ENCODE results near the gene NRROS.
"Not testable (repeated sequence)": the region's sequence is repeated elsewhere in the genome, so short reads cannot be mapped to it uniquely, and the experiment has no call there.

NRROS gene

GRCh38 chr3:196611761-196612483 lies 27.6 kb upstream of the NRROS start:
- no peak for TF ChIP-seq JUND (IDR thresholded peaks at IDR 0.05; ENCODE audit: low read depth)
- in situ Hi-C loops (cut with HindIII; ENCODE audit: low pct_unique_long_range_greater_than_20kb, low sequenced_read_pairs): no loop called here
- DNase-seq (ENCODE audit: low read depth in 1 of 2, low spot score in 1 of 2): no peak

- in situ Hi-C loops (cut with HindIII; ENCODE audit: low pct_unique_long_range_greater_than_20kb, low sequenced_read_pairs); DNase-seq (ENCODE audit: low read depth in 1 of 2, low spot score in 1 of 2): not testable (repeated sequence)
Observed at GRCh38 chr3:196615234-196615633, 24.3 kb upstream of the NRROS start.

GRCh38 chr3:196617256-196617655 lies 22.2 kb upstream of the NRROS start:
- DNase-seq (ENCODE audit: low read depth in 1 of 2, low spot score in 1 of 2): no peak
- TF ChIP-seq JUND (IDR thresholded peaks at IDR 0.05; ENCODE audit: low read depth): no peak
- in situ Hi-C loops (cut with HindIII; ENCODE audit: low pct_unique_long_range_greater_than_20kb, low sequenced_read_pairs): no loop called here

- DNase-seq (ENCODE audit: low read depth in 1 of 2, low spot score in 1 of 2): no peak
- in situ Hi-C loops (cut with HindIII; ENCODE audit: low pct_unique_long_range_greater_than_20kb, low sequenced_read_pairs): no loop called here
- TF ChIP-seq JUND (IDR thresholded peaks at IDR 0.05; ENCODE audit: low read depth): no peak
Observed at GRCh38 chr3:196619223-196619622, 20.3 kb upstream of the NRROS start.

- in situ Hi-C loops (cut with HindIII; ENCODE audit: low pct_unique_long_range_greater_than_20kb, low sequenced_read_pairs): not testable (repeated sequence)
Observed at GRCh38 chr3:196619627-196620026, 19.9 kb upstream of the NRROS start.

GRCh38 chr3:196620161-196620604 lies 19.3 kb upstream of the NRROS start:
- no peak for DNase-seq (ENCODE audit: low read depth in 1 of 2, low spot score in 1 of 2)
- TF ChIP-seq JUND (IDR thresholded peaks at IDR 0.05; ENCODE audit: low read depth): no peak
- in situ Hi-C loops (cut with HindIII; ENCODE audit: low pct_unique_long_range_greater_than_20kb, low sequenced_read_pairs): no loop called here

More at GRCh38 chr3:196619627-196620026, 19.9 kb upstream of the NRROS start:
- DNase-seq (ENCODE audit: low read depth in 1 of 2, low spot score in 1 of 2): not testable (repeated sequence)

GRCh38 chr3:196620684-196621083 lies 18.8 kb upstream of the NRROS start:
- in situ Hi-C loops (cut with HindIII; ENCODE audit: low pct_unique_long_range_greater_than_20kb, low sequenced_read_pairs): no loop called here
- no peak for TF ChIP-seq JUND (IDR thresholded peaks at IDR 0.05; ENCODE audit: low read depth)
- DNase-seq (ENCODE audit: low read depth in 1 of 2, low spot score in 1 of 2): no peak

- no peak for TF ChIP-seq JUND (IDR thresholded peaks at IDR 0.05; ENCODE audit: low read depth)
- in situ Hi-C loops (cut with HindIII; ENCODE audit: low pct_unique_long_range_greater_than_20kb, low sequenced_read_pairs): no loop called here
- no peak for DNase-seq (ENCODE audit: low read depth in 1 of 2, low spot score in 1 of 2)
Observed at GRCh38 chr3:196621611-196622010, 17.9 kb upstream of the NRROS start.

GRCh38 chr3:196624067-196624790 lies 15.3 kb upstream of the NRROS start:
- no peak for DNase-seq (ENCODE audit: low read depth in 1 of 2, low spot score in 1 of 2)
- TF ChIP-seq JUND (IDR thresholded peaks at IDR 0.05; ENCODE audit: low read depth): no peak
- in situ Hi-C loops (cut with HindIII; ENCODE audit: low pct_unique_long_range_greater_than_20kb, low sequenced_read_pairs): no loop called here

GRCh38 chr3:196624907-196625306 lies 14.6 kb upstream of the NRROS start:
- in situ Hi-C loops (cut with HindIII; ENCODE audit: low pct_unique_long_range_greater_than_20kb, low sequenced_read_pairs): no loop called here
- no peak for TF ChIP-seq JUND (IDR thresholded peaks at IDR 0.05; ENCODE audit: low read depth)
- no peak for DNase-seq (ENCODE audit: low read depth in 1 of 2, low spot score in 1 of 2)

GRCh38 chr3:196625331-196625730 lies 14.2 kb upstream of the NRROS start:
- TF ChIP-seq JUND (IDR thresholded peaks at IDR 0.05; ENCODE audit: low read depth): no peak
- no peak for DNase-seq (ENCODE audit: low read depth in 1 of 2, low spot score in 1 of 2)
- in situ Hi-C loops (cut with HindIII; ENCODE audit: low pct_unique_long_range_greater_than_20kb, low sequenced_read_pairs): no loop called here

GRCh38 chr3:196627918-196628231 lies 11.6 kb upstream of the NRROS start:
- in situ Hi-C loops (cut with HindIII; ENCODE audit: low pct_unique_long_range_greater_than_20kb, low sequenced_read_pairs): no loop called here
- TF ChIP-seq JUND (IDR thresholded peaks at IDR 0.05; ENCODE audit: low read depth): no peak
- no peak for DNase-seq (ENCODE audit: low read depth in 1 of 2, low spot score in 1 of 2)

GRCh38 chr3:196629228-196629627 lies 10.3 kb upstream of the NRROS start:
- in situ Hi-C loops (cut with HindIII; ENCODE audit: low pct_unique_long_range_greater_than_20kb, low sequenced_read_pairs): no loop called here
- no peak for TF ChIP-seq JUND (IDR thresholded peaks at IDR 0.05; ENCODE audit: low read depth)
- no peak for DNase-seq (ENCODE audit: low read depth in 1 of 2, low spot score in 1 of 2)

- no peak for DNase-seq (ENCODE audit: low read depth in 1 of 2, low spot score in 1 of 2)
- in situ Hi-C loops (cut with HindIII; ENCODE audit: low pct_unique_long_range_greater_than_20kb, low sequenced_read_pairs): no loop called here
- TF ChIP-seq JUND (IDR thresholded peaks at IDR 0.05; ENCODE audit: low read depth): no peak
Observed at GRCh38 chr3:196631682-196632045, 7.8 kb upstream of the NRROS start.
